Adipose tissue (tissue), 3 donors: ENCODE data around the gene KRTAP10-12. TPM values are rescaled to one million over a fixed set of nuclear protein-coding genes. Genes with fewer than 3 reads are reported as not detected.

Experiments used
- H3K27ac ChIP-seq: one replicate; pipeline ENCODE4 v1.5.1; 2013; ENCODE audit warnings: low read depth, low read length
- WGBS, 3 donors: extraction: QIAGEN DNeasy Blood & Tissue Kit; methylation state at CpG; one replicate each; pipeline ENCODE4 v1.1.7; 2013; 5-methylcytosine and 5-hydroxymethylcytosine counted together
- polyA plus RNA-seq, 3 donors: library from polyadenylated mRNA; stranded (reverse); fragments of 200-250 nt; gene quantifications; one replicate each; pipeline ENCODE4 v1.2.3, GENCODE V29; 2013
- donor health status: healthy with polysubstance abuse.
- donor health status: Bipolar disorder and iron deficiency.
- donor health status: healthy.

The KRTAP10-12 gene
- polyA plus RNA-seq, 3 donors = not detected

- H3K27ac ChIP-seq = no peak overlapping the region
- 92 to 100% (median 100%) methylated on average over 1 of the region's 1 CpG for WGBS, 3 donors
Observed at GRCh38 chr21:44739316-44739715, 42.3 kb downstream of the KRTAP10-12 start.

- H3K27ac ChIP-seq = no peak overlapping the region
- WGBS, 3 donors = 74 to 89% (median 83%) methylated on average over 7 of the region's 7 CpGs
Observed at GRCh38 chr21:44740742-44741141, 43.8 kb downstream of the KRTAP10-12 start.

- no peak overlapping the region for H3K27ac ChIP-seq
- 93 to 96% (median 96%) methylated on average over 3 of the region's 3 CpGs for WGBS, 3 donors
Observed at GRCh38 chr21:44741921-44742320, 44.9 kb downstream of the KRTAP10-12 start.

GRCh38 chr21:44742418-44743153 lies 45.6 kb downstream of the KRTAP10-12 start:
- 84 to 96% (median 93%) methylated on average over 1 of the region's 1 CpG for WGBS, 3 donors
- no peak overlapping the region for H3K27ac ChIP-seq

Other genes with a start within 250 kb of the KRTAP10-12 start
- gene LRRC3, start 241.7 kb upstream of the KRTAP10-12 start, polyA plus RNA-seq = 1 to 10 TPM in 2 of 3 donors, under 1 TPM in 1; 0.81 to 2.4 (median 2.1) TPM
- not detected for gene KRTAP10-1, start 157.0 kb upstream of the KRTAP10-12 start, polyA plus RNA-seq
- under 1 TPM in 1 of 3 donors, not detected in 2; 0.22 TPM for gene KRTAP10-2, start 145.7 kb upstream of the KRTAP10-12 start, polyA plus RNA-seq
- not detected for gene KRTAP10-3, start 138.4 kb upstream of the KRTAP10-12 start, polyA plus RNA-seq
- gene KRTAP10-4, start 123.4 kb upstream of the KRTAP10-12 start, polyA plus RNA-seq = not detected
- gene KRTAP10-5, start 116.6 kb upstream of the KRTAP10-12 start, polyA plus RNA-seq = not detected
- gene KRTAP10-6, start 104.7 kb upstream of the KRTAP10-12 start, polyA plus RNA-seq = not detected
- gene KRTAP10-7, start 96.6 kb upstream of the KRTAP10-12 start, polyA plus RNA-seq = not detected
- not detected for gene KRTAP10-8, start 85.1 kb upstream of the KRTAP10-12 start, polyA plus RNA-seq
- not detected for gene KRTAP10-9, start 70.1 kb upstream of the KRTAP10-12 start, polyA plus RNA-seq
- not detected for gene KRTAP10-10, start 59.8 kb upstream of the KRTAP10-12 start, polyA plus RNA-seq
- not detected for gene KRTAP10-11, start 50.8 kb upstream of the KRTAP10-12 start, polyA plus RNA-seq
- not detected for gene KRTAP12-4, start 42.5 kb upstream of the KRTAP10-12 start, polyA plus RNA-seq
- not detected for gene KRTAP12-3, start 39.2 kb upstream of the KRTAP10-12 start, polyA plus RNA-seq
- gene KRTAP12-2, start 30.2 kb upstream of the KRTAP10-12 start, polyA plus RNA-seq = under 1 TPM in 1 of 3 donors, not detected in 2; 0.79 TPM
- not detected for gene KRTAP12-1, start 15.0 kb upstream of the KRTAP10-12 start, polyA plus RNA-seq
- gene TSPEAR, start 14.4 kb downstream of the KRTAP10-12 start, polyA plus RNA-seq = under 1 TPM; 0.07 to 0.56 (median 0.10) TPM
- gene UBE2G2, start 104.6 kb downstream of the KRTAP10-12 start, polyA plus RNA-seq = 10 to 100 TPM; 29.1 to 70.8 (median 41.5) TPM
- gene SUMO3, start 120.9 kb downstream of the KRTAP10-12 start, polyA plus RNA-seq = 100 to 1,000 TPM in 1 of 3 donors, 10 to 100 TPM in 2; 25.2 to 101 (median 64.5) TPM
- 100 to 1,000 TPM in 1 of 3 donors, 10 to 100 TPM in 2; 61.3 to 111 (median 69.3) TPM for gene PTTG1IP, start 176.5 kb downstream of the KRTAP10-12 start, polyA plus RNA-seq
- 10 to 100 TPM in 2 of 3 donors, 1 to 10 TPM in 1; 9.5 to 81.7 (median 32.5) TPM for gene ITGB2, start 223.7 kb downstream of the KRTAP10-12 start, polyA plus RNA-seq
- gene SLX9, start 242.9 kb downstream of the KRTAP10-12 start, polyA plus RNA-seq = 10 to 100 TPM; 14.1 to 43.6 (median 24.6) TPM